ENCODE data around the gene NRCAM. TPM values are rescaled to one million over a fixed set of nuclear protein-coding genes. Genes with fewer than 3 reads are reported as not detected.

NRCAM gene
- polyA plus RNA-seq, 2 of the 4 experiments (the other 2 are of a cell fraction) = 129 to 210 TPM

DNA sequence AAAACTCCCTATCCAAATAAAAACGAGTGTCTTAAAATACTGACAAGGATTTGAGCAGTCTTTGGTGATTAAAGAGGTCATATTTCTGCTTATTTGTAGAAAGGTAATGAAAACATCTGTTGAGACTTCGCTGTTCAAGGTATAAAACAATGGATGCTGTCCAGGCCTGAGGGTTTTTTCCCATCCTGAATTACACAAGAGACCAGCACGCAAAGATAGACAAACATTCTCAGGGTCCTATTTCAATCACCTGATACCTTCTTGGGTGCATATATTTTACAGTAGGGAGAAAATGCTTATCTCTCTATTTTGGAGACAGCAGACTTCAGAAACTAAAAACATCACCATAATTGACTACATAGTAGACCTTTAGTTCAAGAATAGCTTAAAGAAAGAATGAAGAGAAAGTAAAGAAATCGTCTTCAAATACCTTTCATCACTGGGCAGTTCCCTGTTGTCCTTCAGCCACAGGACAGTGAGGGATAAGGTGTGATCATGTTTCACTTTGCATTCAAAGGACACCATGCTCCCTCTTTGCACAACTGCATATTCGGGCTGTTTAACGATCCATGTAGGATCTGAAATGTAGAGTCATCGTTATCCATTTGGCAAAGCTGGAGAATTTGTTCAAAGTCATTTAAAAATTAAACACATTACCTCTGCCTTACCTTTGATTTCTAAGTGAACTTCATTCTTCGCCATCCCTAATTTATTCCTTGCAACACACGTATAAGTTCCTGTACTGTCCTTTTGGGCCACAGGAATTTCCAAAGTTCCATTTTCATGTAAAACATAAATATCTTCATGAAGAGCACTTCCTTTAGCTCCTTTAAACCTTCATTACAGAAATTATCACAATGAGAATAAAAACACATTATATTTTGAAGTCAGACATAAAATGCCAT is 262.4 kb downstream of the NRCAM start:
- POLR2A ChIA-PET = no interaction called here
- Histone ChIP-seq H3K27ac (no peak overlapping the region), H3K4me2 (no peak overlapping the region), H3K4me1 (peaks cover 20% of the 10 kb centered on the region), H3K9me3 (0 out of 3 replicates have a peak, but pooled peaks cover 3% of the 10 kb centered on the region), H3K4me3 (no peak overlapping the region)
- TF ChIP-seq MAFK (IDR thresholded peaks at IDR 0.05; ENCODE audit: partially characterized antibody) = peak; percentile 49
- no peak for TF ChIP-seq HES2 (IDR thresholded peaks at IDR 0.05)
- DNase-seq (ENCODE audit: low read depth in 1 of 2, low spot score in 1 of 2) (no peak), FAIRE-seq (no peak), ATAC-seq (no peak)
- 87% methylated on average over 9 of the region's 9 CpGs for WGBS (ENCODE audit: missing lambda C conversion rate)
- CTCF ChIA-PET = interaction anchor here (1.2 to 1.7 kb wide), 2 partner anchors 259 to 267 kb away, joined by 3 to 5 read pairs; no protein-coding TSS in a partner anchor

- 0 out of 3 replicates have a peak, but pooled peaks cover 3% of the 10 kb centered on the region for H3K9me3 ChIP-seq
- DNase-seq (ENCODE audit: low read depth in 1 of 2, low spot score in 1 of 2) = no peak
- H3K4me2 ChIP-seq = no peak overlapping the region
- no peak overlapping the region for H3K27ac ChIP-seq
- ChIA-PET POLR2A (no interaction called here), CTCF (no interaction called here)
- 86% methylated on average over 4 of the region's 4 CpGs for WGBS (ENCODE audit: missing lambda C conversion rate)
- TF ChIP-seq CBX2 (IDR thresholded peaks at IDR 0.05; ENCODE audit: borderline replicate concordance, low read depth) = no peak
- no peak for TF ChIP-seq PHF8 (IDR thresholded peaks at IDR 0.05; ENCODE audit: borderline replicate concordance, low read depth)
- no peak for TF ChIP-seq EP300 (IDR thresholded peaks at IDR 0.05)
- no peak for TF ChIP-seq ZC3H11A (IDR thresholded peaks at IDR 0.05)
- TF ChIP-seq TP53 (CRISPR knock-in tag; IDR thresholded peaks at IDR 0.05) = no peak
- TF ChIP-seq NPAS2 (CRISPR knock-in tag; IDR thresholded peaks at IDR 0.05; ENCODE audit: borderline replicate concordance) = no peak
- no peak for TF ChIP-seq RFX5 (IDR thresholded peaks at IDR 0.05)
- no peak for TF ChIP-seq ZFP36 (IDR thresholded peaks at IDR 0.05; ENCODE audit: borderline replicate concordance, partially characterized antibody)
- TF ChIP-seq FOXS1 (CRISPR knock-in tag; IDR thresholded peaks at IDR 0.05) = no peak
- TF ChIP-seq BHLHE40 (IDR thresholded peaks at IDR 0.05; ENCODE audit: low read depth, low read length) = no peak
- TF ChIP-seq JUNB (IDR thresholded peaks at IDR 0.05) = no peak
- no peak for TF ChIP-seq NR3C1 (IDR thresholded peaks at IDR 0.05)
- TF ChIP-seq RNF2 (IDR thresholded peaks at IDR 0.05; ENCODE audit: borderline replicate concordance, low read depth) = no peak
- no peak for TF ChIP-seq ZSCAN20 (CRISPR knock-in tag; IDR thresholded peaks at IDR 0.05)
- no peak for TF ChIP-seq JUN (IDR thresholded peaks at IDR 0.05)
- no peak for TF ChIP-seq MAX (IDR thresholded peaks at IDR 0.05)
- FAIRE-seq = no peak
- peaks cover 17% of the 10 kb centered on the region for H3K4me1 ChIP-seq
- H3K4me3 ChIP-seq = no peak overlapping the region
- no peak for ATAC-seq
Observed at GRCh38 chr7:108190891-108191290, 265.3 kb downstream of the NRCAM start.

- FAIRE-seq = no peak
- CTCF ChIA-PET = interaction anchor here (0.7 kb wide), 1 partner anchor 9 kb away, joined by 3 read pairs; no protein-coding TSS in a partner anchor
- Histone ChIP-seq H3K4me3 (no peak overlapping the region), H3K9me3 (0 out of 3 replicates have a peak, but pooled peaks cover 3% of the 10 kb centered on the region), H3K4me1 (peaks cover 8% of the 10 kb centered on the region), H3K27ac (no peak overlapping the region), H3K4me2 (no peak overlapping the region)
- POLR2A ChIA-PET = no interaction called here
- 81% methylated on average over 7 of the region's 7 CpGs for WGBS (ENCODE audit: missing lambda C conversion rate)
- no peak for DNase-seq (ENCODE audit: low read depth in 1 of 2, low spot score in 1 of 2)
- no peak for ATAC-seq
- no peak for TF ChIP-seq ZNF302 (CRISPR knock-in tag; IDR thresholded peaks at IDR 0.05)
- TF ChIP-seq MAFK (IDR thresholded peaks at IDR 0.05; ENCODE audit: partially characterized antibody) = peak; percentile 29
Observed at GRCh38 chr7:108189733-108190388, 266.4 kb downstream of the NRCAM start.
